H9 (cell line): ENCODE measurements around the gene UPK2. TPM values are rescaled to one million over a fixed set of nuclear protein-coding genes. Genes with fewer than 3 reads are reported as not detected.

ENCODE experiments used
- DNase-seq: peaks from one replicate; pipeline ENCODE4 v3.0.0-alpha.2; 2017
- H2AFZ ChIP-seq: one replicate; pipeline ENCODE4 v1.6.1; 2013; ENCODE audit warnings: mild to moderate bottlenecking, low read length, control low read depth, moderate library complexity
- H2AK5ac ChIP-seq: 2 replicates; pipeline ENCODE4 v1.6.1; 2013; ENCODE audit warnings: low read length, control low read depth, mixed read lengths; ENCODE audit not compliant: insufficient read length
- H2BK120ac ChIP-seq: one replicate; pipeline ENCODE4 v1.6.1; 2013; ENCODE audit warnings: low read depth, mild to moderate bottlenecking, low read length, control low read depth, inconsistent platforms; ENCODE audit not compliant: poor library complexity, severe bottlenecking
- H2BK12ac ChIP-seq: 2 replicates; pipeline ENCODE4 v1.6.1; 2013; ENCODE audit warnings: low read length, control low read depth, mixed read lengths, low read depth; ENCODE audit not compliant: insufficient read length
- H2BK15ac ChIP-seq: 2 replicates; pipeline ENCODE4 v1.6.1; 2013; ENCODE audit warnings: low read depth, low read length, control low read depth
- H2BK20ac ChIP-seq: one replicate; pipeline ENCODE4 v1.6.1; 2013; ENCODE audit warnings: low read depth, mild to moderate bottlenecking, low read length, control low read depth, inconsistent platforms; ENCODE audit not compliant: poor library complexity, severe bottlenecking
- H2BK5ac ChIP-seq: 2 replicates; pipeline ENCODE4 v1.6.1; 2013; ENCODE audit warnings: low read length, control low read depth, mixed read lengths; ENCODE audit not compliant: insufficient read length
- H3K14ac ChIP-seq: 2 replicates; pipeline ENCODE4 v1.6.1; 2013; ENCODE audit warnings: low read length, control low read depth; ENCODE audit not compliant: insufficient read depth
- H3K18ac ChIP-seq: 2 replicates; pipeline ENCODE4 v1.6.1; 2013; ENCODE audit warnings: low read depth, mild to moderate bottlenecking, mixed read lengths, low read length, control low read depth; ENCODE audit not compliant: insufficient read length
- H3K23ac ChIP-seq: 2 replicates; pipeline ENCODE4 v1.6.1; 2013; ENCODE audit warnings: low read length, control low read depth, mixed read lengths, low read depth; ENCODE audit not compliant: insufficient read length
- H3K23me2 ChIP-seq: 2 replicates; pipeline ENCODE4 v1.6.1; 2013; ENCODE audit warnings: low read depth, mild to moderate bottlenecking, mixed read lengths, low read length, control low read depth; ENCODE audit not compliant: insufficient read length, poor library complexity, severe bottlenecking
- H3K27ac ChIP-seq: 2 replicates; pipeline ENCODE4 v1.5.1; 2013; ENCODE audit warnings: low read length, control low read depth, mixed read lengths, low read depth; ENCODE audit not compliant: insufficient read length
- H3K27me3 ChIP-seq: 2 replicates; pipeline ENCODE4 v1.6.1; 2013; ENCODE audit warnings: low read length, control low read depth, inconsistent platforms; ENCODE audit not compliant: insufficient read depth
- H3K4ac ChIP-seq: 2 replicates; pipeline ENCODE4 v1.6.1; 2013; ENCODE audit warnings: low read depth, mild to moderate bottlenecking, control low read depth, inconsistent platforms, low read length, moderate library complexity
- H3K4me1 ChIP-seq: 2 replicates; pipeline ENCODE4 v1.6.1; 2013; ENCODE audit warnings: low read length, control low read depth, inconsistent platforms; ENCODE audit not compliant: insufficient read depth
- H3K4me2 ChIP-seq: 2 replicates; pipeline ENCODE4 v1.6.1; 2013; ENCODE audit warnings: low read length, control low read depth, mixed read lengths; ENCODE audit not compliant: insufficient read length, insufficient read depth
- H3K56ac ChIP-seq: 2 replicates; pipeline ENCODE4 v1.6.1; 2013; ENCODE audit warnings: low read depth, mild to moderate bottlenecking, mixed read lengths, low read length, control low read depth; ENCODE audit not compliant: insufficient read length
- H3K79me1 ChIP-seq: 2 replicates; pipeline ENCODE4 v1.6.1; 2013; ENCODE audit warnings: low read depth, mild to moderate bottlenecking, moderate library complexity, low read length, control low read depth, inconsistent platforms; ENCODE audit not compliant: insufficient read depth, poor library complexity, severe bottlenecking
- H3K79me2 ChIP-seq: 2 replicates; pipeline ENCODE4 v1.6.1; 2013; ENCODE audit warnings: low read length, control low read depth, inconsistent platforms; ENCODE audit not compliant: insufficient read depth
- H3K9ac ChIP-seq: 2 replicates; pipeline ENCODE4 v1.6.1; 2013; ENCODE audit warnings: low read length, control low read depth, mixed read lengths; ENCODE audit not compliant: insufficient read length; ENCODE audit errors: extremely low read depth
- H3K9me3 ChIP-seq: one replicate; pipeline ENCODE4 v1.6.1; 2013; ENCODE audit warnings: low read depth, low read length, inconsistent platforms; ENCODE audit not compliant: control insufficient read depth
- H3T11ph ChIP-seq: one replicate; pipeline ENCODE4 v1.6.1; 2013; ENCODE audit warnings: mild to moderate bottlenecking, low read length, control low read depth, inconsistent platforms
- H4K20me1 ChIP-seq: one replicate; pipeline ENCODE4 v1.6.1; 2013; ENCODE audit not compliant: control insufficient read depth, insufficient read length, insufficient read depth
- H4K5ac ChIP-seq: 2 replicates; pipeline ENCODE4 v1.6.1; 2013; ENCODE audit warnings: low read depth, mild to moderate bottlenecking, mixed read lengths, low read length, control low read depth; ENCODE audit not compliant: insufficient read length
- H4K8ac ChIP-seq: replicated peaks from 2 replicates; pipeline ENCODE4 v1.6.1; 2013; ENCODE audit warnings: low read length, control low read depth, mixed read lengths, low read depth; ENCODE audit not compliant: insufficient read length
- H4K91ac ChIP-seq: 2 replicates; pipeline ENCODE4 v1.6.1; 2013; ENCODE audit warnings: low read depth, mild to moderate bottlenecking, moderate library complexity, mixed read lengths, low read length, control low read depth; ENCODE audit not compliant: insufficient read length
- H3K27ac Mint-ChIP-seq, 3 experiments: 2 replicates in 2 of 3; 3 replicates in 1 of 3; pipeline ENCODE4 v1.8.0; 2020 to 2021; ENCODE audit warnings: mixed read lengths in 3 of 3, mild to moderate bottlenecking in 1 of 3, moderate library complexity in 1 of 3
- H3K27me3 Mint-ChIP-seq: 2 replicates; pipeline ENCODE4 v1.8.0; 2021; ENCODE audit warnings: low read depth, mild to moderate bottlenecking, moderate library complexity, mixed read lengths
- H3K36me3 Mint-ChIP-seq, 3 experiments: 2 replicates in 2 of 3; 3 replicates in 1 of 3; pipeline ENCODE4 v1.8.0; 2020 to 2021; ENCODE audit warnings: low read depth in 3 of 3, mixed read lengths in 3 of 3; ENCODE audit not compliant: insufficient read depth in 1 of 3
- H3K4me1 Mint-ChIP-seq, 2 experiments: 2 replicates each; pipeline ENCODE4 v1.8.0; 2020; ENCODE audit warnings: mixed read lengths in 2 of 2
- H3K4me3 Mint-ChIP-seq, 2 experiments: 2 replicates in 1 of 2; 3 replicates in 1 of 2; pipeline ENCODE4 v1.8.0; 2020 to 2021; ENCODE audit warnings: mild to moderate bottlenecking in 2 of 2, mixed read lengths in 2 of 2, moderate library complexity in 1 of 2
- H3K9me3 Mint-ChIP-seq, 2 experiments: 2 replicates in 1 of 2; 3 replicates in 1 of 2; pipeline ENCODE4 v1.8.0; 2020; ENCODE audit warnings: mild to moderate bottlenecking in 2 of 2, mixed read lengths in 2 of 2, moderate library complexity in 1 of 2
- CTCF ChIP-seq: fragments of 200-600 bp; sonication (generic); conservative IDR thresholded peaks from 3 replicates; pipeline ENCODE4 v1.8.0; 2021; ENCODE audit warnings: antibody characterized with exemption, mild to moderate bottlenecking
- WGBS: extraction: QIAGEN DNeasy Blood & Tissue Kit; methylation state at CpG from one replicate; pipeline ENCODE4 v1.1.7; 2013; ENCODE audit warnings: missing lambda C conversion rate, low lambda C conversion rate, mixed read lengths; ENCODE audit not compliant: insufficient read length; ENCODE audit errors: extremely low coverage; 5-methylcytosine and 5-hydroxymethylcytosine counted together
- total RNA-seq: library from RNA; stranded (reverse); gene quantifications from 2 replicates; pipeline ENCODE4 v1.2.1, GENCODE V29; 2021

Gene UPK2
- total RNA-seq, 1 experiment from 2014 or later, result 0.33 TPM

- Histone ChIP-seq H3K56ac (no peak overlapping the region), H2BK12ac (no peak overlapping the region), H2BK15ac (no peak overlapping the region), H3K79me1 (peaks cover 5% of the 10 kb centered on the region), H4K5ac (no peak overlapping the region), H3K27me3 (no peaks in the 10 kb centered on the region), H2BK120ac (no peak overlapping the region), H3K4ac (no peak overlapping the region), H3K23me2 (peaks cover 18% of the 10 kb centered on the region), H3K23ac (no peak overlapping the region), H3T11ph (no peak overlapping the region), H3K79me2 (peaks cover 8% of the 10 kb centered on the region; the same call in 1 of the 2 replicates), H3K27ac (no peak overlapping the region), H2BK5ac (no peak overlapping the region), H2BK20ac (no peak overlapping the region), H2AK5ac (no peak overlapping the region), H4K91ac (no peak overlapping the region), H3K9me3 (no peaks in the 10 kb centered on the region), H3K4me1 (peaks cover 21% of the 10 kb centered on the region; the same call in 1 of the 2 replicates), H3K9ac (no peak overlapping the region), H3K18ac (no peak overlapping the region), H3K14ac (no peak overlapping the region), H4K20me1 (no peaks in the 10 kb centered on the region), H4K8ac (no peak overlapping the region), H2AFZ (no peak overlapping the region), H3K4me2 (no peak overlapping the region)
- H3K9me3 Mint-ChIP-seq, result no peaks in the 10 kb centered on the region; a peak in 2 of 5 replicates
- H3K36me3 Mint-ChIP-seq, result peaks cover 0 to 12% (median 6%) of the 10 kb centered on the region in 3 experiments; a peak in 4 of 7 replicates
- peaks cover 74 to 87% of the 10 kb centered on the region in 2 experiments for H3K4me1 Mint-ChIP-seq
- WGBS, result no CpG with 5 or more reads among the region's 4 CpGs
- peak overlapping the region in 1 of 2 experiments; percentile 59; a peak in 1 of 5 replicates for H3K4me3 Mint-ChIP-seq
- TF ChIP-seq CTCF, result no peak
- peak overlapping the region in 1 of 3 experiments; percentile 74; a peak in 2 of 7 replicates for H3K27ac Mint-ChIP-seq
- no peak for DNase-seq
- H3K27me3 Mint-ChIP-seq, result no peaks in the 10 kb centered on the region
Observed at GRCh38 chr11:118914987-118915386, 41.1 kb upstream of the UPK2 start.
